IgD-negative memory B cell (primary cell): ENCODE data around the gene PCDH1. TPM values are rescaled to one million over a fixed set of nuclear protein-coding genes. Genes with fewer than 3 reads are reported as not detected.

Source experiments
- H3K27ac Mint-ChIP-seq, 3 donors: one replicate each; pipeline ENCODE4 v1.8.0; 2020 to 2022; ENCODE audit warnings: mild to moderate bottlenecking in 3 of 3, mixed read lengths in 3 of 3, moderate library complexity in 1 of 3
- H3K27me3 Mint-ChIP-seq: one replicate; pipeline ENCODE4 v1.8.0; 2021; ENCODE audit warnings: mixed read lengths
- H3K36me3 Mint-ChIP-seq: one replicate; pipeline ENCODE4 v1.8.0; 2020; ENCODE audit warnings: mild to moderate bottlenecking, mixed read lengths
- H3K4me1 Mint-ChIP-seq, 3 donors: one replicate each; pipeline ENCODE4 v1.8.0; 2020 to 2022; ENCODE audit warnings: mixed read lengths in 3 of 3, mild to moderate bottlenecking in 1 of 3
- H3K4me3 Mint-ChIP-seq, 4 donors: one replicate each; pipeline ENCODE4 v1.8.0; 2020 to 2022; ENCODE audit warnings: mild to moderate bottlenecking in 4 of 4, mixed read lengths in 4 of 4, moderate library complexity in 3 of 4
- H3K9me3 Mint-ChIP-seq, 3 donors: one replicate each; pipeline ENCODE4 v1.8.0; 2020 to 2021; ENCODE audit warnings: mixed read lengths in 3 of 3, mild to moderate bottlenecking in 1 of 3
- polyA plus RNA-seq: library from polyadenylated mRNA; unstranded; fragments of 300-500 nt; fragmentation: Illumina TruSeq; gene quantifications from one replicate; pipeline ENCODE4 v1.2.3, GENCODE V29; 2021

PCDH1 gene
- polyA plus RNA-seq, 1 donor from 2014 or later, result 0.10 TPM

- no peak overlapping the region for H3K4me3 Mint-ChIP-seq
- no peaks in the 10 kb centered on the region for H3K36me3 Mint-ChIP-seq
- H3K9me3 Mint-ChIP-seq, result peaks cover 0 to 3% (median 0%) of the 10 kb centered on the region in 3 donors
- H3K4me1 Mint-ChIP-seq, result peaks cover 6 to 9% (median 7%) of the 10 kb centered on the region in 3 donors
- H3K27ac Mint-ChIP-seq, result no peak overlapping the region
- peaks cover 59% of the 10 kb centered on the region for H3K27me3 Mint-ChIP-seq
Observed at GRCh38 chr5:141872496-141873356, 5.5 kb downstream of the PCDH1 start.

GRCh38 chr5:141871870-141872269 is 6.3 kb downstream of the PCDH1 start:
- Mint-ChIP-seq H3K27ac (no peak overlapping the region), H3K4me3 (no peak overlapping the region), H3K9me3 (peaks cover 0 to 3% (median 0%) of the 10 kb centered on the region in 3 donors), H3K4me1 (peaks cover 0 to 3% (median under 1%) of the 10 kb centered on the region in 3 donors), H3K36me3 (no peaks in the 10 kb centered on the region), H3K27me3 (peaks cover 54% of the 10 kb centered on the region)

GRCh38 chr5:141870871-141871270 is 7.3 kb downstream of the PCDH1 start:
- no peak overlapping the region for H3K4me3 Mint-ChIP-seq
- H3K9me3 Mint-ChIP-seq, result peaks cover 0 to 3% (median 0%) of the 10 kb centered on the region in 3 donors
- peaks cover 49% of the 10 kb centered on the region for H3K27me3 Mint-ChIP-seq

GRCh38 chr5:141870228-141870627 is 8.0 kb downstream of the PCDH1 start:
- Mint-ChIP-seq H3K27me3 (peaks cover 43% of the 10 kb centered on the region), H3K9me3 (peaks cover 0 to 3% (median 0%) of the 10 kb centered on the region in 3 donors), H3K4me1 (no peaks in the 10 kb centered on the region), H3K36me3 (no peaks in the 10 kb centered on the region), H3K4me3 (no peak overlapping the region), H3K27ac (no peak overlapping the region)

More at GRCh38 chr5:141870871-141871270, 7.3 kb downstream of the PCDH1 start:
- Mint-ChIP-seq H3K27ac (no peak overlapping the region), H3K36me3 (no peaks in the 10 kb centered on the region), H3K4me1 (peaks cover 0 to 3% (median 0%) of the 10 kb centered on the region in 3 donors)

GRCh38 chr5:141869514-141869913 is 8.7 kb downstream of the PCDH1 start:
- Mint-ChIP-seq H3K27ac (no peak overlapping the region), H3K27me3 (peaks cover 36% of the 10 kb centered on the region), H3K4me3 (no peak overlapping the region), H3K9me3 (peaks cover 0 to 3% (median 0%) of the 10 kb centered on the region in 3 donors), H3K4me1 (no peaks in the 10 kb centered on the region), H3K36me3 (no peaks in the 10 kb centered on the region)

- Mint-ChIP-seq H3K36me3 (no peaks in the 10 kb centered on the region), H3K9me3 (peaks cover 0 to 3% (median 0%) of the 10 kb centered on the region in 3 donors), H3K4me3 (no peak overlapping the region), H3K27ac (no peak overlapping the region), H3K27me3 (peaks cover 31% of the 10 kb centered on the region), H3K4me1 (no peaks in the 10 kb centered on the region)
Observed at GRCh38 chr5:141869040-141869439, 9.2 kb downstream of the PCDH1 start.

- Mint-ChIP-seq H3K4me1 (no peaks in the 10 kb centered on the region), H3K27ac (no peak overlapping the region), H3K27me3 (peaks cover 27% of the 10 kb centered on the region), H3K9me3 (peaks cover 0 to 3% (median 0%) of the 10 kb centered on the region in 3 donors), H3K4me3 (no peak overlapping the region), H3K36me3 (no peaks in the 10 kb centered on the region)
Observed at GRCh38 chr5:141868541-141868940, 9.7 kb downstream of the PCDH1 start.

- no peaks in the 10 kb centered on the region for H3K36me3 Mint-ChIP-seq
- no peak overlapping the region for H3K4me3 Mint-ChIP-seq
- H3K4me1 Mint-ChIP-seq, result no peaks in the 10 kb centered on the region
- peaks cover 0 to 3% (median 0%) of the 10 kb centered on the region in 3 donors for H3K9me3 Mint-ChIP-seq
- H3K27me3 Mint-ChIP-seq, result peaks cover 24% of the 10 kb centered on the region
- H3K27ac Mint-ChIP-seq, result no peak overlapping the region
Observed at GRCh38 chr5:141867651-141868050, 10.6 kb downstream of the PCDH1 start.

GRCh38 chr5:141867139-141867538 is 11.1 kb downstream of the PCDH1 start:
- Mint-ChIP-seq H3K9me3 (peaks cover 0 to 3% (median 0%) of the 10 kb centered on the region in 3 donors), H3K27ac (no peak overlapping the region), H3K36me3 (no peaks in the 10 kb centered on the region), H3K4me1 (no peaks in the 10 kb centered on the region), H3K27me3 (peaks cover 21% of the 10 kb centered on the region), H3K4me3 (no peak overlapping the region)

GRCh38 chr5:141866096-141866495 is 12.1 kb downstream of the PCDH1 start:
- Mint-ChIP-seq H3K4me3 (no peak overlapping the region), H3K36me3 (no peaks in the 10 kb centered on the region), H3K9me3 (peaks cover 0 to 3% (median 0%) of the 10 kb centered on the region in 3 donors), H3K27me3 (peaks cover 21% of the 10 kb centered on the region), H3K27ac (no peak overlapping the region), H3K4me1 (no peaks in the 10 kb centered on the region)

- H3K4me1 Mint-ChIP-seq, result no peaks in the 10 kb centered on the region
- no peaks in the 10 kb centered on the region for H3K9me3 Mint-ChIP-seq
- H3K27me3 Mint-ChIP-seq, result peaks cover 17% of the 10 kb centered on the region
- H3K36me3 Mint-ChIP-seq, result no peaks in the 10 kb centered on the region
- no peak overlapping the region for H3K4me3 Mint-ChIP-seq
- H3K27ac Mint-ChIP-seq, result no peak overlapping the region
Observed at GRCh38 chr5:141865406-141865805, 12.8 kb downstream of the PCDH1 start.

GRCh38 chr5:141864371-141865370 is 13.5 kb downstream of the PCDH1 start:
- no peaks in the 10 kb centered on the region for H3K4me1 Mint-ChIP-seq
- H3K36me3 Mint-ChIP-seq, result no peaks in the 10 kb centered on the region
- no peak overlapping the region for H3K4me3 Mint-ChIP-seq
- H3K9me3 Mint-ChIP-seq, result peaks cover 0 to 1% (median 0%) of the 10 kb centered on the region in 3 donors
- peaks cover 20% of the 10 kb centered on the region for H3K27me3 Mint-ChIP-seq
- no peak overlapping the region for H3K27ac Mint-ChIP-seq

GRCh38 chr5:141863569-141864178 is 14.5 kb downstream of the PCDH1 start:
- Mint-ChIP-seq H3K27me3 (peaks cover 13% of the 10 kb centered on the region), H3K4me3 (no peak overlapping the region), H3K36me3 (no peaks in the 10 kb centered on the region), H3K9me3 (peaks cover 0 to 4% (median 0%) of the 10 kb centered on the region in 3 donors), H3K4me1 (no peaks in the 10 kb centered on the region), H3K27ac (no peak overlapping the region)

GRCh38 chr5:141862936-141863543 is 15.2 kb downstream of the PCDH1 start:
- no peaks in the 10 kb centered on the region for H3K4me1 Mint-ChIP-seq
- no peaks in the 10 kb centered on the region for H3K36me3 Mint-ChIP-seq
- H3K27ac Mint-ChIP-seq, result no peak overlapping the region
- peaks cover 0 to 4% (median 0%) of the 10 kb centered on the region in 3 donors for H3K9me3 Mint-ChIP-seq
- peaks cover 13% of the 10 kb centered on the region for H3K27me3 Mint-ChIP-seq
- no peak overlapping the region for H3K4me3 Mint-ChIP-seq
